Measurements from ENCODE around the gene MRGPRX3. TPM values are rescaled to one million over a fixed set of nuclear protein-coding genes. Genes with fewer than 3 reads are reported as not detected.

Gene MRGPRX3
- polyA plus RNA-seq, 2 of the 4 experiments (the other 2 are of a cell fraction) = not detected

GRCh38 chr11:18137186-18137800 is 4.9 kb downstream of the MRGPRX3 start:
- TF ChIP-seq HOXB13 (CRISPR knock-in tag; IDR thresholded peaks at IDR 0.05; ENCODE audit: low read depth) = no peak
- no peak for TF ChIP-seq POLR2AphosphoS2 (conservative IDR thresholded peaks at IDR 0.05; ENCODE audit: low read length)
- TF ChIP-seq USF2 (IDR thresholded peaks at IDR 0.05) = no peak
- no peak for TF ChIP-seq KDM5A (IDR thresholded peaks at IDR 0.05)
- TF ChIP-seq CTCF (IDR thresholded peaks at IDR 0.05) = no peak
- TF ChIP-seq CBX2 (IDR thresholded peaks at IDR 0.05; ENCODE audit: borderline replicate concordance, low read depth) = no peak
- TF ChIP-seq CEBPB (IDR thresholded peaks at IDR 0.05) = no peak
- TF ChIP-seq ZC3H11A (IDR thresholded peaks at IDR 0.05) = no peak
- TF ChIP-seq, protein P1, sequence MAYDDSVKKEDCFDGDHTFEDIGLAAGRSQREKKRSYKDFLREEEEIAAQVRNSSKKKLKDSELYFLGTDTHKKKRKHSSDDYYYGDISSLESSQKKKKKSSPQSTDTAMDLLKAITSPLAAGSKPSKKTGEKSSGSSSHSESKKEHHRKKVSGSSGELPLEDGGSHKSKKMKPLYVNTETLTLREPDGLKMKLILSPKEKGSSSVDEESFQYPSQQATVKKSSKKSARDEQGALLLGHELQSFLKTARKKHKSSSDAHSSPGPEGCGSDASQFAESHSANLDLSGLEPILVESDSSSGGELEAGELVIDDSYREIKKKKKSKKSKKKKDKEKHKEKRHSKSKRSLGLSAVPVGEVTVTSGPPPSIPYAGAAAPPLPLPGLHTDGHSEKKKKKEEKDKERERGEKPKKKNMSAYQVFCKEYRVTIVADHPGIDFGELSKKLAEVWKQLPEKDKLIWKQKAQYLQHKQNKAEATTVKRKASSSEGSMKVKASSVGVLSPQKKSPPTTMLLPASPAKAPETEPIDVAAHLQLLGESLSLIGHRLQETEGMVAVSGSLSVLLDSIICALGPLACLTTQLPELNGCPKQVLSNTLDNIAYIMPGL (CRISPR knock-in tag; IDR thresholded peaks at IDR 0.05; ENCODE audit: borderline replicate concordance) = no peak
- TF ChIP-seq JUN (IDR thresholded peaks at IDR 0.05) = no peak
- no peak for TF ChIP-seq RFX5 (IDR thresholded peaks at IDR 0.05)
- TF ChIP-seq, protein P2, sequence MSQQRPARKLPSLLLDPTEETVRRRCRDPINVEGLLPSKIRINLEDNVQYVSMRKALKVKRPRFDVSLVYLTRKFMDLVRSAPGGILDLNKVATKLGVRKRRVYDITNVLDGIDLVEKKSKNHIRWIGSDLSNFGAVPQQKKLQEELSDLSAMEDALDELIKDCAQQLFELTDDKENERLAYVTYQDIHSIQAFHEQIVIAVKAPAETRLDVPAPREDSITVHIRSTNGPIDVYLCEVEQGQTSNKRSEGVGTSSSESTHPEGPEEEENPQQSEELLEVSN (IDR thresholded peaks at IDR 0.05; ENCODE audit: borderline replicate concordance, low read depth) = no peak
- TF ChIP-seq NR3C1 (IDR thresholded peaks at IDR 0.05) = no peak
- TF ChIP-seq ZNF302 (CRISPR knock-in tag; IDR thresholded peaks at IDR 0.05) = no peak
- TF ChIP-seq HOXB5 (CRISPR knock-in tag; IDR thresholded peaks at IDR 0.05) = no peak
- no peak for TF ChIP-seq PBX3 (IDR thresholded peaks at IDR 0.05)
- TF ChIP-seq FOXS1 (CRISPR knock-in tag; IDR thresholded peaks at IDR 0.05) = no peak
- no peak for TF ChIP-seq ZFP36 (IDR thresholded peaks at IDR 0.05; ENCODE audit: borderline replicate concordance, partially characterized antibody)
- no peak overlapping the region for H3K4me2 ChIP-seq
- H3K27ac ChIP-seq = no peak overlapping the region
- H3K4me1 ChIP-seq = no peaks in the 10 kb centered on the region
- H3K9me3 ChIP-seq = no peaks in the 10 kb centered on the region; the same call in 2 of the 3 replicates
- POLR2A ChIA-PET = no interaction called here
- CTCF ChIA-PET = no interaction called here
- ATAC-seq (no peak), FAIRE-seq (no peak), DNase-seq (ENCODE audit: low read depth in 1 of 2, low spot score in 1 of 2) (no peak)
- WGBS (ENCODE audit: missing lambda C conversion rate) = 73% methylated on average over 29 of the region's 29 CpGs
- H3K4me3 ChIP-seq = no peak overlapping the region

DNA sequence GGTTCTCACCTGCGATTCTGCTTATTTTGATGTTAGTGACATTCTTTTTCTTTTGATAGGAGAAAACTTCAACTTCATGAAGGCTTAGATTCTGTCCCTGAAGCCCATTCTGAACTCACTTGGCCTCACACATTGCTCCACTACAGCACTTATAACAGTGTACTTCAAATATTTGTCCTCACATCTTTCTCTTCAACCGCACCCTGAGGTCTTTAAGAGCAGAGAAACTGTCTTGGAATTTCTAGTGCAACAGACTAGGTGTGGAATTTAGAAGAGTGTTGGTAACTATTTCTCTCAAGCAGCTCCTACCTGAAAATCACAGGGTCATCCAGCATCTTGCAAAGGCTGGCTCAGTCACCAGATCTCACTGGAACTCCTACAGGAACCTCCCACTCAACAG is 7.8 kb downstream of the MRGPRX3 start:
- POLR2A ChIA-PET = no interaction called here
- no peak for ATAC-seq
- H3K9me3 ChIP-seq = no peaks in the 10 kb centered on the region; the same call in 2 of the 3 replicates
- 77% methylated on average over 2 of the region's 2 CpGs for WGBS (ENCODE audit: missing lambda C conversion rate)
- no peak for FAIRE-seq
- H3K4me1 ChIP-seq = no peaks in the 10 kb centered on the region
- no peak for DNase-seq (ENCODE audit: low read depth in 1 of 2, low spot score in 1 of 2)
- no peak overlapping the region for H3K27ac ChIP-seq
- CTCF ChIA-PET = interaction anchor here (0.6 to 1.9 kb wide), 3 partner anchors 25 to 913 kb away, joined by 3 to 9 read pairs (median 4); no protein-coding TSS in a partner anchor
- no peak overlapping the region for H3K4me2 ChIP-seq
- TF ChIP-seq EHF (CRISPR knock-in tag; IDR thresholded peaks at IDR 0.05) = no peak
- TF ChIP-seq CHD2 (IDR thresholded peaks at IDR 0.05; ENCODE audit: low read length, partially characterized antibody) = no peak
- TF ChIP-seq, protein P3, sequence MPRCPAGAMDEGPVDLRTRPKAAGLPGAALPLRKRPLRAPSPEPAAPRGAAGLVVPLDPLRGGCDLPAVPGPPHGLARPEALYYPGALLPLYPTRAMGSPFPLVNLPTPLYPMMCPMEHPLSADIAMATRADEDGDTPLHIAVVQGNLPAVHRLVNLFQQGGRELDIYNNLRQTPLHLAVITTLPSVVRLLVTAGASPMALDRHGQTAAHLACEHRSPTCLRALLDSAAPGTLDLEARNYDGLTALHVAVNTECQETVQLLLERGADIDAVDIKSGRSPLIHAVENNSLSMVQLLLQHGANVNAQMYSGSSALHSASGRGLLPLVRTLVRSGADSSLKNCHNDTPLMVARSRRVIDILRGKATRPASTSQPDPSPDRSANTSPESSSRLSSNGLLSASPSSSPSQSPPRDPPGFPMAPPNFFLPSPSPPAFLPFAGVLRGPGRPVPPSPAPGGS (IDR thresholded peaks at IDR 0.05) = no peak
- TF ChIP-seq ATOH8 (CRISPR knock-in tag; IDR thresholded peaks at IDR 0.05; ENCODE audit: low read depth) = no peak
- no peak for TF ChIP-seq MYC (IDR thresholded peaks at IDR 0.05; ENCODE audit: borderline replicate concordance, low read length)
- H3K4me3 ChIP-seq = no peak overlapping the region
